ENCODE results near the gene RPL10.

RPL10 gene

GRCh38 chrX:154401918-154402621 is 3.9 kb downstream of the RPL10 start:
- DNase-seq = no peak

DNA sequence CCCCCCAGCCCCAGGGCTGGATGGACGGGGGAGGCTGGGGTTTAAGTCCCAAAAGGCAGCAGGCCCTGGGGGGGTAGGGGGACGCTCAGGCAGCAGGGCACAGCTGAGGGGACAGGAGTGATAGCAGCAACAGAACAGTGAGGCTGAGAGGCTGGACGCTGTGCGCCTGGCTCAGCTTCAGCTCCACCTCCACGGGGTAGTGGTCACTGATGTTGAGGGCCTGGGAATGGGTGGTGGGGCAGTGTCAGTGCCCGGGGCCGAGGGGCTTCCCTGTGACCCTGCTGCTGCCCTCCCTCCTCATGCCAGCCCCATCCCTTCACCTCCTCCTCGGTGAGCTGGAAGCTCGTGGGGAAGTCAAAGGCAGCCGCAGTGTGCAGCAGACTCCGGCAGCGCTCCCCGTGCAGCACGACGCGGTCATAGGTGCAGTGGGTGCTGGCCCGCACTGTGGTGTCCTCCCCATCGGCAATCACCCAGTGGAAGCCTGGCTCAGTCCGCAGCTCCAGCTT is 4.5 kb downstream of the RPL10 start:
- no peak for DNase-seq

DNA sequence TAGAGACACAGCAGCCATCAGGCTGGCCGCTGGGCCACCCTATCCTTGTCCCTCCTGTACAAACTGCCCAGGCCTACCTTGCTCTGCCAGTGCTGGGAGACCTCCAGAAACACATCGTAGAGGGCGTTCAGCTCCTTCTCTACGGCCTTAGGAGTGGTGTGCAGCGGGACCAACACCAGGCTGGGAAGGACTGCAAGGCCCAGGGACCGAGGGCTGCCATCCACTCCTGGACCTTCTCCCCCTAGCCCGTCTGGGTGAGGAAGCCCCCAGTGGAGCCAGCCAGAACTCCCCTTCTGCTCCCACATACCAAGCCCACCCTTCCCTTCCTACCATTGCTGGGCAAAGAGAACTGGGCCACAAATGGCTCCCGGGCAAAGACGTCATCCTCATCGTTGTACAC is 5.0 kb downstream of the RPL10 start:
- no peak for DNase-seq

DNA sequence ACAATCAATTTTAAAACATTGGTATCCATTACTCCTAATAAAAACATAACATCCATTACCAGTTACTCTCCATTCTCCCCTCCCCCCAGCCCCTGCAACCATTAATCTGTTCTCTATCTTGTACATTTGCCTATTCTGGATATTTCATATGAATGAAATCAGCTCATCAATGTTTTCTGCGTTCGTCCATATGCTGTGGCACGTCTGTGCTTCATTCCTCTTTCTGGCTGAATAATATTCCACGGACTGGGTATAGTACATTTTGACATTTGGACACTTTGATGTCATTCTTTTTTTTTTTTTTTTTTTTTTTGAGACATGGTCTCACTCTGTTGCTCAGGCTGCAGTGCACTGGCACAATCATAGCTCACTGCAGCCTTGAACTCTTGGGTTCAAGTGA is 5.7 kb downstream of the RPL10 start:
- no peak for DNase-seq

GRCh38 chrX:154404625-154405192 is 6.5 kb downstream of the RPL10 start:
- DNase-seq = no peak

- no peak for DNase-seq
Measured at GRCh38 chrX:154408659-154409221, 10.6 kb downstream of the RPL10 start.

GRCh38 chrX:154409222-154409871 is 11.2 kb downstream of the RPL10 start, which contains the start of gene DNASE1L1:
TSS of gene DNASE1L1 (minus strand) at chrX:154409254. CDS start at chrX:154405568, 3,686 bp downstream.
- DNase-seq = no peak

DNA sequence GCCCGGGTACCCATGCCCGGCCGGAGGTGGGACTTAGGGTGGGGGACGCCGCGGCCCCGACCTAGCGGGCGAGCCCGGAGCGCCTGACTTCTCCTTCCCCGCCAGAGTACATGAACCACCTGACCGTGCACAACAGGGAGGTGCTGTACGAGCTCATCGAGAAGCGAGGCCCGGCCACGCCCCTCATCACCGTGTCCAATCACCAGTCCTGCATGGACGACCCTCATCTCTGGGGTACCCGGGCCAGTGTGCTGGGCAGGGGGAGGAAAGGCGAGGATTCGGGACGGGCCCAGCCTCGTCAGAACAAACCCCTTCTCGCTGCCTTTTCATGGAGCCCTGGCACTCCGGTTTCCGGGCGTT is 13.8 kb downstream of the RPL10 start:
- peak; percentile 32 for DNase-seq

DNA sequence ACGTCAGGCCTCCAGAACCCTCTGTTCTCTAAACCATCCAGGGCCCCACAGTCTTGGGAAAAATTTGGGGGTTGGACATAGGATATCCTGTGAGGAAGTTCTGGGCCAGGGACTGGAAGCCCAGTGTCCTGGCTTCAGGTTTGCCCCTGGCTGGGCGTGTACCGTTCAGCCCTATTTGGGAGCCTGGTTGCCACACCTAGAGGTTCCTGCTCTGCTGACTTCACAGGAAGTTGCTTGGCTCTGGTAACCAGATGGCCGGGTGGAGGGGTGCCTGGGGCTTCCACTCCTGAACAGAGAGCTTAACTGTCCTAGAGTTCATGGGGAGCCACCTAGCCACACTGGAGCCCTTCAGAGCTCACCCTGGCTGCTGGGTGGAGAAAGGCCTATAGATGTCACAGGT is 14.3 kb downstream of the RPL10 start:
- no peak for DNase-seq

DNA sequence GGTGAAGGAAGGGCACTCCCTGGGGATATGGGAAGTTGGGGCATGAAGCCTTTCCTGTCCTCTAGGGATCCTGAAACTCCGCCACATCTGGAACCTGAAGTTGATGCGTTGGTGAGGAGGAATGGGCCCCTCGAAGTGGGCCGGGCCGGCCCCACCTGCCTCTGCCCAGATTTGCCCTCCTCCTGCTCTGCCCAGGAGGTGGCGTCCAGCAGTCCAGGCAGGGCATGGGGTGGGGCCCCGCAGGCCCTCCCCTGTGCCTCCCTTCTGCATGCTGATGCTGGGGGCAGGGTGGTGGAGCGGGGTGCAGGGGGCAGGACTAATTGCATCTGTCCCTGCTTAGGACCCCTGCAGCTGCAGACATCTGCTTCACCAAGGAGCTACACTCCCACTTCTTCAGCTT is 15.0 kb downstream of the RPL10 start:
- DNase-seq = no peak

- no peak for DNase-seq
Measured at GRCh38 chrX:154417157-154417556, 19.0 kb downstream of the RPL10 start.

- DNase-seq = no peak
Measured at GRCh38 chrX:154419189-154419588, 21.0 kb downstream of the RPL10 start.

GRCh38 chrX:154419688-154420401 is 21.7 kb downstream of the RPL10 start:
- no peak for DNase-seq

- DNase-seq = no peak
Measured at GRCh38 chrX:154420402-154420756, 22.2 kb downstream of the RPL10 start.

DNA sequence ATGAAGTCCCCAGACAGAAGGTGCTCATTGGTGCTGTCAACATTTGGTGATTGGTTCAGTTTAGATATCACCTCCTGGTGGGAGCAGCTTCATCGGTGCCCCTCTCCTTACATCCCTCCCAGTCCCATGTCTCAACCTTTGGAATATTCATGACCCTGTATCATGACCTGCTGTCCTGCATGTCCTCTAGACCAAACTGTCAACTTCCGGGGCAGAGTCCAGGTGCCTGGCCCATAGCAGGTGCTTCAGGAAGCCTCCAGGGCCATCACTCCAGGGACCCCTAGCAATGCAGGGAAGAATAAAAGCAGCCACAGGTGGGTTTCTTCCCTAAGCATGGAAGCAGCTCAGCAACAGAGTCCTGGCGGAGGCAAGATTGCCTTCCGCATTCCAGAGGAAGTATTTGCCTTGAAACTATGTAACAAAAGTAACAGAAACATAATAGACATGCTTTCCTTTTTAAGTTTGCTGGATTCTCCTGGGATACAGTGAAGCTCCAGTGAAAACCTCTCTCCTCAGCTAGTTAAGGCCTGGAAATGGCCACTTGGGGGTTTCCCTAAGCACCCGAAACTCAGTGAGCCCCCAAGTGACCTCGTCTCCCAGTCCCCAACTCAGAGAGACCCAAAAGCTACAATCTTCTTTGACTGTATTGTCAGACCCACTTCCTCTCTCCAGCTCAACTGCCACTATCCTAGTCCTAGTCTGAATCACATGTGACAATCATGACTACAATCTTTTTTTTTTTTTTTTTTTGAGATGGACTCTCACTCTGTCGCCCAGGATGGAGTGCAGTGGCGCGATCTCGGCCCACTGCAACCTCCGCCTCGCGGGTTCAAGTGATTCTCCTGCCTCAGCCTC is 29.0 kb downstream of the RPL10 start:
- no peak for DNase-seq

GRCh38 chrX:154428176-154429171 is 30.3 kb downstream of the RPL10 start, which contains the start of gene ATP6AP1:
TSS of gene ATP6AP1 (plus strand) at chrX:154428677. CDS start at chrX:154428693, 16 bp downstream.
- peak; percentile 80 for DNase-seq

DNA sequence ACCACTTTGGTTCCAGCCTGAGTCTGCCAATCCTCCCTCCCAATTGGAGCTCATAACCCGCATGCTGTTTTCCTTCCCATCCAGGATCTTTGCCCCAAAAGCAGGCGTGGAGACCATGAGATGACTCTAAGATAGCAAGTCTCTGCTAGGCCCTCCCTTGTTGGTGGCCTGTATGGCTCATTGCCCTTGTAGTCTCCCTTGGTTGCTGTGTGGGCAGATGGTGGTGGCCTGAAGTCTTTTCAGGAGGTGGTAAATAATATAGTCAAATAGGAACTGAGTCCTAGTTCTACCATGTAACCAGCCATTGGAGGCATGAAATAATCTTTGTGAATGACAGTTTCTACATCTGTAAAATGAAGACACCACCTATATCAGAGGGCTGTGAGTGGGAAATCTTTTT is 31.5 kb downstream of the RPL10 start:
- no peak for DNase-seq

DNA sequence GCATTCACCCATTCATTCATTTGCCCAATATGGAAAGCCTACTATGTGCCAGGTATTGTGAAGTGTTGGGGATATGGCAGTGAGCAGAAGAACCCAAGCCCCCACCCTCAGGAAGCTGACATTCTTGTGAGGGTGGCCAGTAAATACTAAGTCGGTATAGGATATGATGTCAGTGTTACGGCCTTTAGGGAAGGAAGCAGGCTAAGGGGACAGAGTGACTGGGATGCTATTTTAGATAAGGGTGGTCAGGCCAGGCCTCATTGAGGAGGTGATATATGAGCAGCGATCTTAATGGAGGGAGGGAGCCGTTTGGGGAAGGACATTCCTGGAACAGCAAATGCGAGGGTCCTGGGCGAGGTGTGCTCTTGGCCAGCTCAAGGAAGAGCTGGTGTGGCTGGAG is 32.3 kb downstream of the RPL10 start:
- DNase-seq = no peak

- no peak for DNase-seq
Measured at GRCh38 chrX:154430916-154431315, 32.7 kb downstream of the RPL10 start.

- no peak for DNase-seq
Measured at GRCh38 chrX:154431341-154431740, 33.2 kb downstream of the RPL10 start.

- no peak for DNase-seq
Measured at GRCh38 chrX:154432210-154432609, 34.0 kb downstream of the RPL10 start.
